HEK293T (cell line): ENCODE measurements around the gene SYNJ2.

Experiments
- CTCF ChIA-PET: fragments of 350-600 bp; formaldehyde crosslinking; extraction: SDS; loops from one replicate; lab custom pipeline; 2021; ENCODE audit warnings: antibody characterized with exemption, inconsistent platforms; lab: Yijun Ruan, JAX
- POLR2A ChIA-PET: fragments of 350-600 bp; formaldehyde crosslinking; extraction: SDS; loops from one replicate; lab custom pipeline; 2020; ENCODE audit warnings: antibody characterized with exemption, inconsistent platforms; lab: Yijun Ruan, JAX
- DNase-seq: peaks from one replicate; pipeline ENCODE4 v3.0.0; 2012; ENCODE audit warnings: mixed read lengths; ENCODE audit errors: extremely low spot score
- ARNT ChIP-seq: fragments of 450-650 bp; IDR thresholded peaks from 2 replicates; pipeline ENCODE4 v1.6.1; 2017; ENCODE audit warnings: mild to moderate bottlenecking
- BHLHE40 ChIP-seq: fragments of 450-650 bp; IDR thresholded peaks from 2 replicates; pipeline ENCODE4 v1.6.1; 2016; ENCODE audit warnings: mild to moderate bottlenecking, moderate library complexity, borderline replicate concordance
- CTBP1 ChIP-seq: fragments of 450-650 bp; IDR thresholded peaks from 2 replicates; pipeline ENCODE4 v1.6.1; 2016; ENCODE audit warnings: borderline replicate concordance
- ELF4 ChIP-seq: fragments of 450-650 bp; IDR thresholded peaks from 2 replicates; pipeline ENCODE4 v1.6.1; 2017; ENCODE audit warnings: antibody characterized with exemption
- FOXA1 ChIP-seq: fragments of 450-650 bp; IDR thresholded peaks from 2 replicates; pipeline ENCODE4 v1.6.1; 2016; ENCODE audit warnings: mild to moderate bottlenecking
- FOXK2 ChIP-seq: fragments of 450-650 bp; IDR thresholded peaks from 2 replicates; pipeline ENCODE4 v1.6.1; 2016; ENCODE audit warnings: mild to moderate bottlenecking
- FOXM1 ChIP-seq: fragments of 450-650 bp; IDR thresholded peaks from 2 replicates; pipeline ENCODE4 v1.6.1; 2017; ENCODE audit warnings: mild to moderate bottlenecking, borderline replicate concordance
- HDGF ChIP-seq: fragments of 450-650 bp; IDR thresholded peaks from 2 replicates; pipeline ENCODE4 v1.6.1; 2017; ENCODE audit warnings: antibody characterized with exemption, borderline replicate concordance
- L3MBTL2 ChIP-seq: fragments of 450-650 bp; conservative IDR thresholded peaks from 2 replicates; pipeline ENCODE4 v1.6.1; 2016; ENCODE audit warnings: mild to moderate bottlenecking
- LEF1 ChIP-seq: fragments of 450-650 bp; IDR thresholded peaks from 2 replicates; pipeline ENCODE4 v1.6.1; 2017; ENCODE audit warnings: mild to moderate bottlenecking, borderline replicate concordance
- NFRKB ChIP-seq: fragments of 450-650 bp; IDR thresholded peaks from 2 replicates; pipeline ENCODE4 v1.6.1; 2016; ENCODE audit warnings: mild to moderate bottlenecking, moderate library complexity
- PKNOX1 ChIP-seq: fragments of 450-650 bp; IDR thresholded peaks from 2 replicates; pipeline ENCODE4 v1.6.1; 2016
- SP1 ChIP-seq: fragments of 450-650 bp; IDR thresholded peaks from 2 replicates; pipeline ENCODE4 v1.6.1; 2017
- SUZ12 ChIP-seq: fragments of 450-650 bp; IDR thresholded peaks from 2 replicates; pipeline ENCODE4 v1.6.1; 2016; ENCODE audit warnings: mild to moderate bottlenecking
- TARDBP ChIP-seq: fragments of 450-650 bp; IDR thresholded peaks from 2 replicates; pipeline ENCODE4 v1.6.1; 2016
- ZNF384 ChIP-seq: fragments of 450-650 bp; IDR thresholded peaks from 2 replicates; pipeline ENCODE4 v1.6.1; 2016

SYNJ2 gene

GRCh38 chr6:158070513-158070912, 88.8 kb downstream of the SYNJ2 start:
- ChIA-PET CTCF (interaction anchor here (1.3 kb wide), 1 partner anchor 30 kb away, joined by 3 read pairs; no protein-coding TSS in a partner anchor), POLR2A (interaction anchor here (1.1 kb wide), 1 partner anchor 747 kb away, joined by 4 read pairs; the partner anchor contains the start of gene TMEM242)
- DNase-seq: no peak
- TF ChIP-seq CTBP1 (no peak), FOXA1 (no peak), L3MBTL2 (no peak), ARNT (no peak), ZNF384 (no peak), TARDBP (no peak), ELF4 (no peak)

GRCh38 chr6:158071121-158072082, 89.7 kb downstream of the SYNJ2 start:
- ChIA-PET POLR2A (no interaction called here), CTCF (interaction anchor here (1.1 to 1.3 kb wide), 4 partner anchors 31 to 198 kb away, joined by 3 to 7 read pairs (median 5); no protein-coding TSS in a partner anchor)
- TF ChIP-seq TARDBP (no peak), FOXA1 (no peak), NFRKB (no peak), LEF1 (no peak), FOXM1 (no peak), ELF4 (no peak), CTBP1 (no peak), SP1 (no peak), L3MBTL2 (no peak), ZNF384 (no peak), ARNT (no peak), BHLHE40 (no peak), FOXK2 (no peak), SUZ12 (no peak), PKNOX1 (no peak), HDGF (no peak)
- DNase-seq: no peak

- CTCF ChIA-PET: interaction anchor here (0.6 to 1.8 kb wide), 12 partner anchors 8 to 728 kb away, joined by 3 to 7 read pairs (median 4); no protein-coding TSS in a partner anchor
- POLR2A ChIA-PET: no interaction called here
- no peak for TF ChIP-seq CTBP1
- no peak for TF ChIP-seq BHLHE40
- no peak for TF ChIP-seq ELF4
- TF ChIP-seq NFRKB: no peak
- TF ChIP-seq ARNT: no peak
- TF ChIP-seq PKNOX1: no peak
- TF ChIP-seq FOXK2: no peak
- TF ChIP-seq SP1: no peak
- TF ChIP-seq FOXA1: no peak
- DNase-seq: peak; percentile 85
Measured at GRCh38 chr6:158072083-158072721, 90.5 kb downstream of the SYNJ2 start.

GRCh38 chr6:158073776-158074175, 92.1 kb downstream of the SYNJ2 start:
- DNase-seq: no peak
- POLR2A ChIA-PET: no interaction called here
- TF ChIP-seq CTBP1 (no peak), BHLHE40 (no peak)

GRCh38 chr6:158076548-158076947, 94.9 kb downstream of the SYNJ2 start:
- DNase-seq: no peak
- ChIA-PET POLR2A (no interaction called here), CTCF (no interaction called here)
- no peak for TF ChIP-seq SP1
- TF ChIP-seq L3MBTL2: no peak

More at GRCh38 chr6:158073776-158074175, 92.1 kb downstream of the SYNJ2 start:
- CTCF ChIA-PET: interaction anchor here (1.8 kb wide), 1 partner anchor 33 kb away, joined by 6 read pairs; no protein-coding TSS in a partner anchor

- ChIA-PET CTCF (interaction anchor here (0.6 kb wide), 1 partner anchor 103 kb away, joined by 4 read pairs; no protein-coding TSS in a partner anchor), POLR2A (no interaction called here)
- DNase-seq: no peak
- TF ChIP-seq NFRKB (no peak), FOXM1 (no peak), L3MBTL2 (no peak), ARNT (no peak), LEF1 (no peak), SUZ12 (no peak), HDGF (no peak), FOXK2 (no peak), ZNF384 (no peak), ELF4 (no peak), BHLHE40 (no peak), PKNOX1 (no peak), CTBP1 (no peak), TARDBP (no peak), FOXA1 (no peak)
Measured at GRCh38 chr6:158077676-158078075, 96.0 kb downstream of the SYNJ2 start.
